DOHH2 (cell line): Measurements from ENCODE around the gene ZBTB44.

Source experiments
- H3F3A ChIP-seq: fragments of 200-600 bp; sonication (generic), shearing (Covaris generic); 2 replicates; pipeline ENCODE4 v1.6.0; 2016; ENCODE audit warnings: antibody characterized with exemption, mild to moderate bottlenecking; ENCODE audit not compliant: control insufficient read depth, insufficient read depth
- H3K27ac ChIP-seq: fragments of 200-600 bp; sonication (generic); 2 replicates; pipeline ENCODE4 v1.5.1; 2014; ENCODE audit warnings: low read depth, mild to moderate bottlenecking, low read length, moderate library complexity
- H3K27me3 ChIP-seq: fragments of 200-600 bp; sonication (generic); 2 replicates; pipeline ENCODE4 v1.6.1; 2014; ENCODE audit warnings: mild to moderate bottlenecking, low read length, mixed read lengths; ENCODE audit not compliant: control insufficient read depth
- H3K36me3 ChIP-seq: fragments of 200-600 bp; sonication (generic); 2 replicates; pipeline ENCODE4 v1.6.1; 2014; ENCODE audit warnings: mild to moderate bottlenecking, low read length, moderate library complexity, mixed read lengths; ENCODE audit not compliant: control insufficient read depth
- H3K4me1 ChIP-seq: fragments of 200-600 bp; sonication (generic); 2 replicates; pipeline ENCODE4 v1.6.1; 2014; ENCODE audit warnings: mild to moderate bottlenecking, low read length, mixed read lengths; ENCODE audit not compliant: control insufficient read depth
- H3K4me2 ChIP-seq: fragments of 200-600 bp; sonication (generic); 2 replicates; pipeline ENCODE4 v1.6.0; 2014; ENCODE audit warnings: mild to moderate bottlenecking, low read length, moderate library complexity
- H3K4me3 ChIP-seq: fragments of 200-600 bp; sonication (generic); 2 replicates; pipeline ENCODE4 v1.5.1; 2014; ENCODE audit warnings: mild to moderate bottlenecking, low read length, mixed read lengths
- H3K79me2 ChIP-seq: fragments of 200-600 bp; sonication (generic); 2 replicates; pipeline ENCODE4 v1.6.1; 2014; ENCODE audit warnings: mild to moderate bottlenecking, low read length, mixed read lengths; ENCODE audit not compliant: control insufficient read depth
- H3K9me2 ChIP-seq: fragments of 200-600 bp; sonication (generic); replicated peaks from 2 replicates; pipeline ENCODE4 v1.6.1; 2014; ENCODE audit warnings: mild to moderate bottlenecking, low read length, mixed read lengths; ENCODE audit not compliant: control insufficient read depth
- H3K9me3 ChIP-seq: fragments of 200-600 bp; sonication (generic); 2 replicates; pipeline ENCODE4 v1.6.1; 2014; ENCODE audit warnings: antibody characterized with exemption, low read length, mixed read lengths; ENCODE audit not compliant: control insufficient read depth, insufficient read depth
- H4K20me1 ChIP-seq: fragments of 200-600 bp; sonication (generic); 2 replicates; pipeline ENCODE4 v1.6.0; 2014; ENCODE audit warnings: low read depth, mild to moderate bottlenecking, antibody characterized with exemption, low read length, moderate library complexity; ENCODE audit not compliant: control insufficient read depth, insufficient read depth
- CTCF ChIP-seq: fragments of 200-600 bp; sonication (generic); IDR thresholded peaks from one replicate; pipeline ENCODE4 v1.5.1; 2014; ENCODE audit warnings: antibody characterized with exemption, mild to moderate bottlenecking, low read depth, low read length; ENCODE audit not compliant: poor library complexity, severe bottlenecking
- EZH2phosphoT487 ChIP-seq: fragments of 200-600 bp; sonication (generic); IDR thresholded peaks from 2 replicates; pipeline ENCODE4 v1.6.1; 2017; ENCODE audit warnings: borderline replicate concordance, mild to moderate bottlenecking, antibody characterized with exemption, low read length, moderate library complexity, mixed read lengths

The ZBTB44 gene

GRCh38 chr11:130212431-130212961, 102.2 kb downstream of the ZBTB44 start:
- Histone ChIP-seq H4K20me1 (peaks cover 10% of the 10 kb centered on the region), H3K79me2 (0 out of 2 replicates have a peak, but pooled peaks cover 3% of the 10 kb centered on the region), H3K9me2 (no peaks in the 10 kb centered on the region), H3K36me3 (peaks cover 43% of the 10 kb centered on the region), H3K27me3 (no peaks in the 10 kb centered on the region), H3K9me3 (no peaks in the 10 kb centered on the region), H3K4me1 (peaks cover 12% of the 10 kb centered on the region), H3K4me3 (no peak overlapping the region), H3F3A (peaks cover 3% of the 10 kb centered on the region), H3K27ac (no peak overlapping the region), H3K4me2 (no peak overlapping the region)
- TF ChIP-seq CTCF (no peak), EZH2phosphoT487 (no peak)

- H3K79me2 ChIP-seq = 0 out of 2 replicates have a peak, but pooled peaks cover 3% of the 10 kb centered on the region
- no peak overlapping the region for H3K4me2 ChIP-seq
- no peaks in the 10 kb centered on the region for H3K27me3 ChIP-seq
- peaks cover 12% of the 10 kb centered on the region for H3K4me1 ChIP-seq
- H3K9me3 ChIP-seq = no peaks in the 10 kb centered on the region
- peaks cover 46% of the 10 kb centered on the region for H3K36me3 ChIP-seq
- no peak overlapping the region for H3K4me3 ChIP-seq
- H4K20me1 ChIP-seq = peaks cover 10% of the 10 kb centered on the region
- H3K27ac ChIP-seq = no peak overlapping the region
- H3F3A ChIP-seq = no peaks in the 10 kb centered on the region; the same call in none of the 2 replicates
- TF ChIP-seq EZH2phosphoT487 (no peak), CTCF (no peak)
- H3K9me2 ChIP-seq = no peaks in the 10 kb centered on the region
Observed at GRCh38 chr11:130211781-130212401, 102.8 kb downstream of the ZBTB44 start.

GRCh38 chr11:130211144-130211543, 103.6 kb downstream of the ZBTB44 start:
- Histone ChIP-seq H3K36me3 (peaks cover 49% of the 10 kb centered on the region), H3K27ac (no peak overlapping the region), H3F3A (no peaks in the 10 kb centered on the region; the same call in none of the 2 replicates), H3K9me3 (no peaks in the 10 kb centered on the region), H3K4me3 (no peak overlapping the region), H4K20me1 (peaks cover 10% of the 10 kb centered on the region), H3K4me1 (peaks cover 12% of the 10 kb centered on the region), H3K9me2 (no peaks in the 10 kb centered on the region), H3K79me2 (0 out of 2 replicates have a peak, but pooled peaks cover 3% of the 10 kb centered on the region), H3K4me2 (no peak overlapping the region), H3K27me3 (no peaks in the 10 kb centered on the region)
- no peak for TF ChIP-seq CTCF
- TF ChIP-seq EZH2phosphoT487 = no peak
